ENCODE measurements around the gene SNRNP48.

The SNRNP48 gene

GRCh38 chr6:7559651-7560385, 30.2 kb upstream of the SNRNP48 start:
- DNase-seq, result no peak

DNA sequence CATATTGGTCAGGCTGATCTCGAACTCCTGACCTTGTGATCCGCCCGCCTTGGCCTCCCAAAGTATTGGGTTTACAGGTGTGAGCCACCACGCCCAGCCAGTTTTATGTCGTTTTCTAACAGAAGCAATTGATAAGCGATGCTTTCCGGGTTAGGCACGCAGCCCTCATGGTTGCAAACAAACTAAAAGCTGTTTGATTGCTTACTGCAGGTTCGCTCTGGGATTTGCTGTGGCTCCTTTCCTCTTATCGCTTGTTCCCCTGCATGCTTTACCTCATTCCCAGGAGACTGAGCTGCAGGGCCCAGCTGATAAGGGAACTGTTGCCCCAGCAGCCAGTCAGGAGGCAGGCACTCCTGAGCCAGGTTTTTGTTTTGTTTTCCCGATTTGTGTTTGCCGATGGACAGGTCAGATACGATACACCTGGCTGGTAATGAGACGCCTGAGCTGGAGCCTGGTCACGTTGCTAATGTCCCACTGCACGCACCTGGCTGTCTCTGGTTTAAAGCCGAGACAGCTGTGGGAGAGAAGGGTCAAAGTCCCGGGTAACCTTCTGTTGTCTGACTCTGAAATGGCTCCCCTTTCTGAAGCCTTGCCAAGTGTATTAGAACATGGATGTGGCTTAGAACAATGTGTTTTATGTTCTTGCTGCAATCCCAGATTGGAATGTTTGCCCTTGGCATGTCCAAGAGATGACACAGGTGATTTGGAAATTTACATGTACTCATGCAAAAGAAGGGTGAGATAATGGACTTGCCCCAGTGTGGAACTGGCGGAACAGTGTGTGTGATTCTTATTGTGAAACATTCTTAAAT, 28.6 kb upstream of the SNRNP48 start:
- DNase-seq, result no peak

DNA sequence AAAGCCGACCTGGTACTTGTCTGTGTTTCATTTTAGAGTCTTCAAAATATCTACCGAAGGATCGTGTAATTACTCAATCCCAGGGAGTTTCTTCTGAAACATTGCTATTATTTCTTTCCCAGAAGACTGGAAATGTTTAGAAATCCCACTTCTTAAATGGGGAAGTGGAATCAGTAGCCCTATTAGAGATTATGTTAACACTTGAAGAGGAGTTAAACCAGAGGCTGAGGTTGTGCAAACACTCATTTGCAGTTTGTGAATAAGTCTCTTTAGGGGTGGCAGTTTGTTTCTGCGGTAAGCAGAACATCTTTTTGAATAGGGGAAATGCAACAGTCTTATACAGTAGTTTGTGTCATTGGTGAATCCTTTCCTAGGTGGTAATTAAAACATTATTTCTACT, 27.2 kb upstream of the SNRNP48 start:
- DNase-seq, result no peak

DNA sequence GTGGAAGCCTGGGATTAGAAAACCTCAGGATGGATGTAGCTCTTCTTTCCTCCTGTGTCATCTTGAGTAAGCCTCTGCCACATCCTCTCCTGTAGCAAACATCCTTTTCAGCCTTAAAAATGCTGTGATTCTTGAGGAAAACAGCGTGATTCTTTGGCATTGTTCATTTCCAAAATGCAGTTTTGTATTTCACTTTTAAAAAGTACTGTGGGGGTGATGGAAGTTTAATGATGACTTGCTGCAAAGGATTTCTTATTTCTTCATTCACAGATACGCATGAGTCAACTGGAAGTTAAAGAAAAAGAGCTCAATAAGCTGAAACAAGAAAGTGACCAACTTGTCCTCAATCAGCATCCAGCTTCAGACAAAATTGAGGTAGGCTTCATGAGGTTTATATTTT, 23.9 kb upstream of the SNRNP48 start:
- no peak for DNase-seq

DNA sequence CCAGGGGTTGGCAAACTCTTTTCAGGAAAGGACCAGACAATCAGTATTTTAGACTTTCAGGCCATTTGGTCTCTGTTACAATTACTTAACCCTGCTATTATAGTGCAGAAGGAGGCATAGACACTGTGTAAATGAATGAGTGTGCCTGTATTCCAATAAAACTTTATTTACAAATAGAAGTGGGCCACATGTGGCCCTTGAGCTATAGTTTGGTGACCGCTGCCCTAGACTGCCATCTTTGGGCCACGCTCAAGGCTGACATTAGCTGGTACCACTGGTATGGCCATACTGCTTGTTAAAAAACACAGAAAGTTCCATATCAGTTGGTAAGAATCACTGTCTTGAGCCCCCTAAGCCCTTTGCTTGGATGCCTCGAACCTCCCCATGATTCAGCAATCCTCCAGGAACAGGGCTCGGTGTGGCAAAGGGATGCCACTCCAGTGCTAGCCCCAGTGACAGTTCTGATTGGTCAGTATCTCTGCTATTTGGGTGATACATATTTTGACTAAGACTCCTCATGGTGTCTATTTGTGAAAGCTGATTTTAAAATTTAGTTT, 23.3 kb upstream of the SNRNP48 start:
- no peak for DNase-seq

DNA sequence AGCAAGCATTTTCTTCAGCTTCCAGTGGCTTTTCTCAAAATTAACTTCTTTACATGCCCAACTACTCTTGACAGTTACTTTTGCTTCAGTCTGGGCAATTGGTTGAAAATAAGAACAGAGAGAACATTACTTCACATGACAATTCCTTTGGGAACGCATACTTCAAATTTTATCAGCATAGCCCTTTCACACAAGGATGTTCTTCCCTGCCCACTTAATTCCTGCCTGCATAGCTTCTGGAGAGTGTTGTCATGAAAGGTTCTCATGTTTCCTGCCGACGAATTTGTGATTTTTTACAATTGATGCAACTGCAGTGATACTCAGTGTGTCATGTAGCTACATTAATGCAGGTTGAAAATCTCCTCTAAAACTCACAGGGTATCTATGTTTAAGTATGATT, 22.0 kb upstream of the SNRNP48 start:
- DNase-seq, result no peak

- DNase-seq, result no peak
Observed at GRCh38 chr6:7569082-7569481, 20.9 kb upstream of the SNRNP48 start.

GRCh38 chr6:7572213-7572943, 17.6 kb upstream of the SNRNP48 start:
- DNase-seq, result no peak

- DNase-seq, result no peak
Observed at GRCh38 chr6:7574500-7574899, 15.5 kb upstream of the SNRNP48 start.

GRCh38 chr6:7578516-7578915, 11.5 kb upstream of the SNRNP48 start:
- DNase-seq, result no peak

- DNase-seq, result no peak
Observed at GRCh38 chr6:7578931-7579330, 11.1 kb upstream of the SNRNP48 start.

DNA sequence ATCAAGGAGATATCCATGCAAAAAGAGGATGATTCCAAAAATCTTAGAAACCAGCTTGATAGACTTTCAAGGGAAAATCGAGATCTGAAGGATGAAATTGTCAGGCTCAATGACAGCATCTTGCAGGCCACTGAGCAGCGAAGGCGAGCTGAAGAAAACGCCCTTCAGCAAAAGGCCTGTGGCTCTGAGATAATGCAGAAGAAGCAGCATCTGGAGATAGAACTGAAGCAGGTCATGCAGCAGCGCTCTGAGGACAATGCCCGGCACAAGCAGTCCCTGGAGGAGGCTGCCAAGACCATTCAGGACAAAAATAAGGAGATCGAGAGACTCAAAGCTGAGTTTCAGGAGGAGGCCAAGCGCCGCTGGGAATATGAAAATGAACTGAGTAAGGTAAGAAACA, 10.1 kb upstream of the SNRNP48 start:
- DNase-seq, result no peak

GRCh38 chr6:7580537-7580926, 9.5 kb upstream of the SNRNP48 start:
- no peak for DNase-seq

- DNase-seq, result no peak
Observed at GRCh38 chr6:7580927-7581618, 8.9 kb upstream of the SNRNP48 start.

DNA sequence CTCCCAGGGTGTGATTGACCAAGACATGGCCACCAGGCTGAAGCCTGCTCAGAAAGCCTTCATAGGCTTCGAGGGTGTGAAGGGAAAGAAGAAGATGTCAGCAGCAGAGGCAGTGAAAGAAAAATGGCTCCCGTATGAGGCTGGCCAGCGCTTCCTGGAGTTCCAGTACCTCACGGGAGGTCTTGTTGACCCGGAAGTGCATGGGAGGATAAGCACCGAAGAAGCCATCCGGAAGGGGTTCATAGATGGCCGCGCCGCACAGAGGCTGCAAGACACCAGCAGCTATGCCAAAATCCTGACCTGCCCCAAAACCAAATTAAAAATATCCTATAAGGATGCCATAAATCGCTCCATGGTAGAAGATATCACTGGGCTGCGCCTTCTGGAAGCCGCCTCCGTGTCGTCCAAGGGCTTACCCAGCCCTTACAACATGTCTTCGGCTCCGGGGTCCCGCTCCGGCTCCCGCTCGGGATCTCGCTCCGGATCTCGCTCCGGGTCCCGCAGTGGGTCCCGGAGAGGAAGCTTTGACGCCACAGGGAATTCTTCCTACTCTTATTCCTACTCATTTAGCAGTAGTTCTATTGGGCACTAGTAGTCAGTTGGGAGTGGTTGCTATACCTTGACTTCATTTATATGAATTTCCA, 4.6 kb upstream of the SNRNP48 start:
- DNase-seq, result no peak

DNA sequence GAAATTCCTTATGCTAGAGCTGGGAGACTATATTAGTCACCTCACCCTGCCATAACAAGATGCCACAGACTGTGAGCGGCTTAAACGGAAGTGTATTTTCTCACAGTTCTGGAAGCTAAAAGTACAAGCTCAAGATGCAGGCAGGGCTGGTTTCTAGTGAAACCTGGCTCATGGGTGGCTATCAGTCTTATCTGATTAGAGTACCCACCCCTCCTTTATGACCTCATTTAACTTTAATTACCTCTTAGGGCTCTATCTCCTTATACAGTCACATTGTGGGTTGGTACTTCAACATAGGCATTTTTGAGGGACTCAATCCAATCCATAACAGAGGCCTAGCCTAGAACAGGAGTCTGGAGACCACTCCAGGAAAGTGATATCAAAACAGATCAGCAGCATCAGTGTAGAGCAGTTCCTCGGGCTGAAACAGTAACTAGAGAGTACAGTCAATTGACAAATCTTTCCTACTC, 2.3 kb upstream of the SNRNP48 start:
- DNase-seq, result no peak

GRCh38 chr6:7588506-7588905, 1.5 kb upstream of the SNRNP48 start:
- DNase-seq, result no peak

- no peak for DNase-seq
Observed at GRCh38 chr6:7589221-7589620, 777 bp upstream of the SNRNP48 start.

GRCh38 chr6:7590918-7591302, 912 bp downstream of the SNRNP48 start:
- no peak for DNase-seq

- no peak for DNase-seq
Observed at GRCh38 chr6:7591770-7592169, 1.8 kb downstream of the SNRNP48 start.

DNA sequence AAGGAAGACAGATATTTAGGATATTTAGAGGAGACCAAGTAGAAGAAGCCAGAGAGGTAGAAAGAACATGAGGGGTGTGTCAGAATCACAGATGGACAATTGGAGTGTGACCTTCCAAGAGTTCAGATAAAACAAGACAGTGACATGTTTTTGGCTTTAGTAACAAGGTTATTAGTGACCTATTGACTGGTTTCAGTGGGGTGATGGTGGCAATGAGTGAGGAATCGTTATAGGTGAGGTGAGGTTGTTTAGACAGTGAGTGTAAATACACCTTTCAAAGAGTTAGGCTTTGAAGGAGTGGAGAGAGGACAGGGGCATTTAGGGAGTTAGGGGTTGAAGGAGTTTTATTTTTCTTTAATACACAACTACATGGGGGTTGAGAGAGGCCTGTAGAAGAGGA, 3.2 kb downstream of the SNRNP48 start:
- no peak for DNase-seq

- no peak for DNase-seq
Observed at GRCh38 chr6:7594579-7595125, 4.7 kb downstream of the SNRNP48 start.

Data from stimulated activated CD4-positive, alpha-beta T cell treated with anti-CD3 and anti-CD28 coated beads, Interleukin-1b, Interleukin-23, amount 100 ng/mL, for 48 hours (primary cell).